ENCODE measurements around the gene COX6A2.

GRCh38 chr16:31471875-31472708 lies 43.9 kb upstream of the COX6A2 start, which contains the start of gene TGFB1I1:
- TF ChIP-seq ESRRA (IDR thresholded peaks at IDR 0.05; ENCODE audit: borderline replicate concordance, low read length) (no peak), CTCF (IDR thresholded peaks at IDR 0.05) (no peak), BHLHE40 (IDR thresholded peaks at IDR 0.05; ENCODE audit: low read depth, low read length) (no peak), MYC (IDR thresholded peaks at IDR 0.05; ENCODE audit: borderline replicate concordance, low read length) (no peak), RCOR1 (IDR thresholded peaks at IDR 0.05; ENCODE audit: low read depth, low read length) (no peak), CEBPB (IDR thresholded peaks at IDR 0.05) (no peak), EHF (CRISPR knock-in tag; IDR thresholded peaks at IDR 0.05) (no peak), NR3C1 (IDR thresholded peaks at IDR 0.05) (no peak), POLR2AphosphoS2 (conservative IDR thresholded peaks at IDR 0.05; ENCODE audit: low read length) (no peak), HMGXB4 (CRISPR knock-in tag; IDR thresholded peaks at IDR 0.05; ENCODE audit: borderline replicate concordance) (no peak), ZSCAN20 (CRISPR knock-in tag; IDR thresholded peaks at IDR 0.05) (no peak), RAD21 (conservative IDR thresholded peaks at IDR 0.05 in 1 of 2, IDR thresholded peaks at IDR 0.05 in 1 of 2) (no peak), MAZ (IDR thresholded peaks at IDR 0.05; ENCODE audit: borderline replicate concordance, low read depth, low read length) (no peak)
- TF ChIP-seq, protein P1, sequence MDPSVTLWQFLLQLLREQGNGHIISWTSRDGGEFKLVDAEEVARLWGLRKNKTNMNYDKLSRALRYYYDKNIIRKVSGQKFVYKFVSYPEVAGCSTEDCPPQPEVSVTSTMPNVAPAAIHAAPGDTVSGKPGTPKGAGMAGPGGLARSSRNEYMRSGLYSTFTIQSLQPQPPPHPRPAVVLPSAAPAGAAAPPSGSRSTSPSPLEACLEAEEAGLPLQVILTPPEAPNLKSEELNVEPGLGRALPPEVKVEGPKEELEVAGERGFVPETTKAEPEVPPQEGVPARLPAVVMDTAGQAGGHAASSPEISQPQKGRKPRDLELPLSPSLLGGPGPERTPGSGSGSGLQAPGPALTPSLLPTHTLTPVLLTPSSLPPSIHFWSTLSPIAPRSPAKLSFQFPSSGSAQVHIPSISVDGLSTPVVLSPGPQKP (IDR thresholded peaks at IDR 0.05; ENCODE audit: low read depth, low read length) = no peak
